ENCODE data around the gene GDA.
"Not testable (repeated sequence)": the region's sequence is repeated elsewhere in the genome, so short reads cannot be mapped to it uniquely, and the experiment has no call there.

DNA sequence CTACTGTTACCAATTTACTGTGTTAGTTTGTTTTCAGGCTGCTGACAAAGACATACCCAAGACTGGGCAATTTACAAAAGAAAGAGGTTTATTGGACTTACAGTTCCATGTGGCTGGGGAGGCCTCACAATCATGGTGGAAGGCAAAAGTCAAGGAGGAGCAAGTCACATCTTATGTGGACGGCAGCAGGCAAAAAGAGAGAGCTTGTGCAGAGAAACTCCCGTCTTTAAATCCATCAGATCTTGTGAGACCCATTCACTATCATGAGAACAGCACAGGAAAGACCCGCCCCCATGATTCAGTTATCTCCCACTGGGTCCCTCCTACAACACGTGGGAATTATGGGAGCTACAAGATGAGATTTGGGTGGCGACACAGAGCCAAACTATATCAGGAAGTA is 142.3 kb downstream of the GDA start:
- TF ChIP-seq, protein P1, sequence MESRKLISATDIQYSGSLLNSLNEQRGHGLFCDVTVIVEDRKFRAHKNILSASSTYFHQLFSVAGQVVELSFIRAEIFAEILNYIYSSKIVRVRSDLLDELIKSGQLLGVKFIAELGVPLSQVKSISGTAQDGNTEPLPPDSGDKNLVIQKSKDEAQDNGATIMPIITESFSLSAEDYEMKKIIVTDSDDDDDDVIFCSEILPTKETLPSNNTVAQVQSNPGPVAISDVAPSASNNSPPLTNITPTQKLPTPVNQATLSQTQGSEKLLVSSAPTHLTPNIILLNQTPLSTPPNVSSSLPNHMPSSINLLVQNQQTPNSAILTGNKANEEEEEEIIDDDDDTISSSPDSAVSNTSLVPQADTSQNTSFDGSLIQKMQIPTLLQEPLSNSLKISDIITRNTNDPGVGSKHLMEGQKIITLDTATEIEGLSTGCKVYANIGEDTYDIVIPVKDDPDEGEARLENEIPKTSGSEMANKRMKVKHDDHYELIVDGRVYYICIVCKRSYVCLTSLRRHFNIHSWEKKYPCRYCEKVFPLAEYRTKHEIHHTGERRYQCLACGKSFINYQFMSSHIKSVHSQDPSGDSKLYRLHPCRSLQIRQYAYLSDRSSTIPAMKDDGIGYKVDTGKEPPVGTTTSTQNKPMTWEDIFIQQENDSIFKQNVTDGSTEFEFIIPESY (IDR thresholded peaks at IDR 0.05) = not testable (repeated sequence)
- TF ChIP-seq TAF1 (conservative IDR thresholded peaks at IDR 0.05); JUND (IDR thresholded peaks at IDR 0.05); EGR1 (IDR thresholded peaks at IDR 0.05; ENCODE audit: low read depth in 2 of 2); NR2F2 (IDR thresholded peaks at IDR 0.05); FOXA1 (IDR thresholded peaks at IDR 0.05): not testable (repeated sequence)
- TF ChIP-seq, protein P2, sequence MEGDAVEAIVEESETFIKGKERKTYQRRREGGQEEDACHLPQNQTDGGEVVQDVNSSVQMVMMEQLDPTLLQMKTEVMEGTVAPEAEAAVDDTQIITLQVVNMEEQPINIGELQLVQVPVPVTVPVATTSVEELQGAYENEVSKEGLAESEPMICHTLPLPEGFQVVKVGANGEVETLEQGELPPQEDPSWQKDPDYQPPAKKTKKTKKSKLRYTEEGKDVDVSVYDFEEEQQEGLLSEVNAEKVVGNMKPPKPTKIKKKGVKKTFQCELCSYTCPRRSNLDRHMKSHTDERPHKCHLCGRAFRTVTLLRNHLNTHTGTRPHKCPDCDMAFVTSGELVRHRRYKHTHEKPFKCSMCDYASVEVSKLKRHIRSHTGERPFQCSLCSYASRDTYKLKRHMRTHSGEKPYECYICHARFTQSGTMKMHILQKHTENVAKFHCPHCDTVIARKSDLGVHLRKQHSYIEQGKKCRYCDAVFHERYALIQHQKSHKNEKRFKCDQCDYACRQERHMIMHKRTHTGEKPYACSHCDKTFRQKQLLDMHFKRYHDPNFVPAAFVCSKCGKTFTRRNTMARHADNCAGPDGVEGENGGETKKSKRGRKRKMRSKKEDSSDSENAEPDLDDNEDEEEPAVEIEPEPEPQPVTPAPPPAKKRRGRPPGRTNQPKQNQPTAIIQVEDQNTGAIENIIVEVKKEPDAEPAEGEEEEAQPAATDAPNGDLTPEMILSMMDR (IDR thresholded peaks at IDR 0.05; ENCODE audit: low read depth, low read length, missing input control) = not testable (repeated sequence)
- TF ChIP-seq, protein P3, sequence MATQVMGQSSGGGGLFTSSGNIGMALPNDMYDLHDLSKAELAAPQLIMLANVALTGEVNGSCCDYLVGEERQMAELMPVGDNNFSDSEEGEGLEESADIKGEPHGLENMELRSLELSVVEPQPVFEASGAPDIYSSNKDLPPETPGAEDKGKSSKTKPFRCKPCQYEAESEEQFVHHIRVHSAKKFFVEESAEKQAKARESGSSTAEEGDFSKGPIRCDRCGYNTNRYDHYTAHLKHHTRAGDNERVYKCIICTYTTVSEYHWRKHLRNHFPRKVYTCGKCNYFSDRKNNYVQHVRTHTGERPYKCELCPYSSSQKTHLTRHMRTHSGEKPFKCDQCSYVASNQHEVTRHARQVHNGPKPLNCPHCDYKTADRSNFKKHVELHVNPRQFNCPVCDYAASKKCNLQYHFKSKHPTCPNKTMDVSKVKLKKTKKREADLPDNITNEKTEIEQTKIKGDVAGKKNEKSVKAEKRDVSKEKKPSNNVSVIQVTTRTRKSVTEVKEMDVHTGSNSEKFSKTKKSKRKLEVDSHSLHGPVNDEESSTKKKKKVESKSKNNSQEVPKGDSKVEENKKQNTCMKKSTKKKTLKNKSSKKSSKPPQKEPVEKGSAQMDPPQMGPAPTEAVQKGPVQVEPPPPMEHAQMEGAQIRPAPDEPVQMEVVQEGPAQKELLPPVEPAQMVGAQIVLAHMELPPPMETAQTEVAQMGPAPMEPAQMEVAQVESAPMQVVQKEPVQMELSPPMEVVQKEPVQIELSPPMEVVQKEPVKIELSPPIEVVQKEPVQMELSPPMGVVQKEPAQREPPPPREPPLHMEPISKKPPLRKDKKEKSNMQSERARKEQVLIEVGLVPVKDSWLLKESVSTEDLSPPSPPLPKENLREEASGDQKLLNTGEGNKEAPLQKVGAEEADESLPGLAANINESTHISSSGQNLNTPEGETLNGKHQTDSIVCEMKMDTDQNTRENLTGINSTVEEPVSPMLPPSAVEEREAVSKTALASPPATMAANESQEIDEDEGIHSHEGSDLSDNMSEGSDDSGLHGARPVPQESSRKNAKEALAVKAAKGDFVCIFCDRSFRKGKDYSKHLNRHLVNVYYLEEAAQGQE (IDR thresholded peaks at IDR 0.05) = not testable (repeated sequence)
